ENCODE measurements around the gene ALDH1L1.

Gene ALDH1L1

DNA sequence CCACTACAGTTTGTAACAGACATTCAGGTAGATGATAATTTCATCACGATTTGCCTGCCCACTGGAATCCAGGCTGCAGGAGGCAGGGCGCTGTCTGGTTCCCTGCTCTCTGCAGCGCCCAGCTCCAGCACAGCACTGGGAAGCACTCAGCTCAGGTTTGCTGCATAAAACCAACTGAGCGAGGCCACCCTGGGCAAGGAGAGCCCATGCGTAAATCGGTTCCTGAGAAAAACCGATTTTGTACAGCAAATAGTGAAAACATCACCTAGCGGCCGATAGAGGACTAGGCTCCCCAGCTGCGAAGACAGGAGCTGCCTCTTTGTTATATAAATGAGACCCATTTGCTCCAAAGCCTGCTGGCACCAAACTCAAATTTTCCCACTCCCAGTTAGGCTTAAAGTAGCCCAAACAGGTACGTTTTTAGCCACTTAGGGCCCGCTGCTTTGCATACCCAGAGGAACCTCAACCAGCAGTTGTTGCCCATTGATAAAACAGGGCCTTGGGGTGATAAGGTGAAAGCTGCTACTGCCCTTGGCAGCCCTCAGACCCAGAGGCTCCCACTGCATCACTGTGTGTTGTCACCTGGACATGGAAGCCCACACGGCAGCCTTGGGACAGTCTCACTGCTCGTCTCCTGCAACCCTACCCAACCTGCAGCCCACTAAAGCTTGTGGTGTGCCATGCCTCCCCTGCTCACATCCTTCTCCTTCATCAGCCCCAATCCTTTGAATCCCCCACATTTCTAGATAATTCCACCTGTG, 47.5 kb downstream of the ALDH1L1 start:
- no peak for DNase-seq

DNA sequence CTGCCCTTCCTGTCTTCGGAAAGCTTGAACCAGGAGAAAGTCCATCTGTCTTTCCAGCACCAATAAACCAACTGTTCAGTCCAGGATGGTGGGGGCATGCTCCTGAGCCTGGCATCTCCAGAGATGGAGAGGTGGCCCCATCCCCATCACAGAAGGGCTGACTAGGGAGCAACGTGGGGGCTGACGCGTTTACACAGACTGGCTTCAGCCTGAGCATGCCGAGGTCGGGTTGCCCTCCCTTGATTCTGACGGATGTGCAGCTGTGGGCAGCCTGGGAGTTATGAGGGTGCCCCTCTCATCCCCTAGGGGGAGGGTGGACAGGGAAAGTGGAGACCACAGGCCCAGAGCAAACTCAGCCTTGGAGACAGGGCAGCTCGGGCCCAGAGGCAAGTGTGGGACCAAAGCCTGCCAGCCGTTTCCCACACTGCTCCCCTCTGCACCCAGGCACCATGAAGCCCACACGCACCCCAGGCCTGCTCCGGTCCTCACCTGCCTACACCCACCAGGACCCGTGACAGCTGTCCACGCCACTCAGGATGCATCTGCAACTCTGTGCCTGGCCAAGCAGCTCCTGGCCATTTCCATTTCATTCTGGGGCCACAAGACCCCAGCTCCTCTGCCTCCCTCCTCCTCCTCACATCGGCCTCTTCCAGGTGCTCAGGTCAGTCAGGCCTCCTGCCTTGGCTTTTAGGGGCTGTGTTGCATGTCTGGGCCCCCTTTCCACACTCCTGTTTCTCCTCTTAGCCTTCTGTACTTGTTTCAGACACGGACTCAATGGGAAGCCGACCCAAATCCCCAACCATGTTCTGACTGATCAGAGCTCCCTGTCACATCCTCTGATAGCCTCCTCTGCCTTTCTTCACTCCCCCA, 48.3 kb downstream of the ALDH1L1 start:
- DNase-seq, result no peak

DNA sequence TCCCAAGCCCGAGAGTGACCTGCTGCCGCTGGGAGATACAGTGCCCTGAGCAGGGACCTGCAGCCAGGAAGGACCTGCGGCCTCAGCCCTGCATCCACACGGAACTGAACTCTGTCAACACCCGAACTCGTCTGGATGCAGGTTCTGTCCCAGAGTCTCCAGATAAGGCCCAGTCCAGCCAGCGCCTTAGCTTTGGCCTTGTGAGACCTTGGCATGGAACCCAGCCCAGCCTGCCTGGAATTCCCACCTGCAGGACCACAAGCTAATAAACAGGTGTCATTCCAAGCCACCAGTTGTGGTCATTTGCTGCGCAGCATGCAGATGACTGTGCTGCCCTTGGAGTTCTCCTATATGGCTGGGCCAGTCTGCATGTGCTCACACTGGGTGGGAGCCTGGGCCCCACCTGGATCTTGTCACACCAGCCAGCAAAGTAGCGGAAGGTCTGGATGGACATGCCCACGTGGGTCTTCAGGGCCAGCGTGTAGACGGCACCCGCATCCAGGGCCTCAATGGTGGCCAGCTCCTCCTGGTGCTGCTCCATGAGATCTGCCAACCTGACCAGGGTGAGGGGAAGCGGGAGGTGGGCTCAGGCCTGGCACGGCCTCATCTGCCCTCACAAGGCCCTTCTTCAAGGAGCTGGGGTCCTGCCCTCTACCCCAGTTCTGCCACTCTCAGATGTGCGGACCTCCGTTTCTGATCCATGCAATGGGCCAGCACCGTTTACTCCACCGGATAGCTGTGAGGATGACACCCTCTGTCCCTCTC, 49.2 kb downstream of the ALDH1L1 start:
- DNase-seq, result no peak

DNA sequence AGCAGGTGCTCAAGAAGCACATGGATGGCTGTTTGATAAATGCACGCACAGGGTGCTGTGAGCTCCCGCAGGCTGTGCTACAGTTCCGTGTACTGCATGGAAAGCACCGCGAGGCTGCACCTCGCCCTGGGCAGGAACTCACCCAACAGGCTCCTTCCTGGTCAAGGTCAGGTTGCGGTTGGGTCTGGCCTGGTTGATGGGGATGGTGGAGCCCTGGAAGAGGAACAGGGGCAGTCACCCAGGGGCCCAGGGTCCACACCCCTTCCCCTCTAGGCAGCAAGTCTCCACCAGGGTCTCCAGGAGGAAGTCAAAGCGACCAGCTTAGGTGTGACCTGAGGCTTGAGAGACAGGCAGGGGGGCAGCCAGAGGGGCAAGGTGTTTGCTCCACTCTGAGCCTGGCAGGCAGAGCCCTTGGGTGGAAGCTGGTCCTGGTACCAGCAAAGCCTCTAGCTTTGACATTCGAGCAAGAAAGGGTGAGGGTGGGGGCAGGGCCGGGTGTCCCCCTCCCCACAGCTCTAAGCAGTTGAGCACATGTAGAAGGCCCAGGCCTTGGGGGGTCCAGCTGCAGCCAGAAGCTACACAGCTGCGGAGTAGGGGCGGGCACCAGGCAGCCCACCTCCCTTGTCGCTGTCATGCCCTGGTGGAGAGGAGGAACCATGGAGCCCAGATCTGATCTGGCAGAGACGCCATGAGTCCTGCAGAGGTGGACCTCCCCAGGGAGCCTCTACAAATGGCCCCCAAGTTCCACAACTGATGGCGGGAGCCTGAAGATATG, 50.1 kb downstream of the ALDH1L1 start:
- no peak for DNase-seq

DNA sequence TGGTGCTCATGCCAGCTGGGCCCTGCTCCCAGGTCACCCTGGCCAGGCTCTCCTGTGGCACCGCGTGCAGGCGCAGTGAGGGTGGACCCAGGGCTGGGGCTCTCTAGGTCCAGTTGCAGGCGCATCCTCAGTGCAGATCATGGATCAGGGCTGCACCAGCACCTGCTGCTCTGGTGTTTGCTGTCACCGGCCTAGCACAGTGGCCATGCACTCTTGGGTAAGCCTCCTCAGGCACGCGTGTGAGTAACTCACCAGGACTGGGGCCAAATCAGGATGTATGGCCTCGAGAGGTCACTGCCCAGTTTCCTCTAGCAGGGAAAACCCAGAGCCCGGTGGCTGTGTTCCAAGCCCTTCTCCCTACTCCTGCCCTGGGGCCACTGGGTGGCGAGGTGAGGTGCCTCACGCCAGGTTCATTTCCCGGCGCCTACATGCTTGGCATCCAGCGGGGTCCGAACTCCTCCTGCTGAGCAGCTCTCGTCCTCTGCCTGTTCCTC, 50.9 kb downstream of the ALDH1L1 start:
- DNase-seq, result no peak

DNA sequence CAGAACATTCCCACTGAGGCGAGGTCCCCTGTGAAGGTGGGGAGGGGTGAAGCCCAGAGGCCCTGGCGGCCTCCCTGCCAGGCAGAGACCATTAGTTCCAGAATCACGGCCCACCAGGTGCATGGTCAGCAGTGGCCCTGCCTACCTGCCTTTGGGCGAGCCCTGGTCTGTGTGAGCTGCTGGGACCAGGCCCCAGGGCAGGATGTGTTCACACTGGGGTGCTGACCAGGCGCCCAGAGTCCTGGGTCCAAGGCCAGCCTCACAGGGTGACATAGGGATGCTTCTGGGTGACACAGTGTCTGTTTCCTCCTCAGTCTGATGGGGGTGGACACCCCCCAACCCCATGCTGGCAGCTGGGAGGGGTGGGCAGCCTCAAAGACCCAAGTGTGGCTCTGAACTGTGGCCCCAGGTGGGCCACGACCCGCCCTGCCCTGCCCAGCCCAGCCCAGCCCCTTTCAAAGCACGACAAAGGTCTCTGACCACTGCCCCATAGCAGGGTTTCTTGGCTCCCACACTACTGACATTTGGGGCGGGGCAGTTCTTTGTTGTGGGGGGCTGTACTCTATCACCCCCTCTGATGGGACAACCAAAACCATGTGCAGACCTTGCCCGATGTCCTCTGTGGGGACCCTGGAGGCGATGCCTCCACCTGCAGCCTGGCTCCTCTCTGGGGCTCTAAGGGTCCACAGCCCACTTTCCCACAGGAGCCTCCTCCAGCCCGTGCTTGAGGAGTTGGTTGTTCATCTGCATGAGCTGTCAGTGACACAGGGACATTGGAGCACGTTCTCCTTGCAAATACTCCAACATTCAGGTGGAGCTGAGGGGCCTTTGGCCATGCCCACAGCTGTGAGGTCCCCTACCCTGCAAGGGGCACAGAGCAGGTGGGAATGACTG, 51.6 kb downstream of the ALDH1L1 start:
- no peak for DNase-seq

DNA sequence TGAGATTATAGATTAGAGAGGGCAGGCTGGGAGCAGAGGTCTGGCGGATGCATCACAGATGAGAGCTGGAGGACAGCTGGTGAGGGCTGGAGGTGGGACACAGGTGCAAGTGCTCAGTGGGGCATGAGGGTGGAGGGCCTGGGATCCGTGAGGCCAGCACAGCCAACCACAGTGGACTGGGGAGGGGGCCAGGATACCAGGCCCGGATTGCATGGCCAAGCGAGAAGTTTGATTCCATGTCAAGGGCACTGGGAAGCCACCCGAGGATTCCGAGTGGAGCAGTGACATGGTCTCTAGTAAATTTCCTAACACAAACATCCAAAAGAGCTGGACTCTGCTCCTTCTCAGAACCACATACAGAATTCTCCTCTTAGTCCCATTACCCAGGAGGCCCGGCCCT, 52.5 kb downstream of the ALDH1L1 start:
- no peak for DNase-seq

DNA sequence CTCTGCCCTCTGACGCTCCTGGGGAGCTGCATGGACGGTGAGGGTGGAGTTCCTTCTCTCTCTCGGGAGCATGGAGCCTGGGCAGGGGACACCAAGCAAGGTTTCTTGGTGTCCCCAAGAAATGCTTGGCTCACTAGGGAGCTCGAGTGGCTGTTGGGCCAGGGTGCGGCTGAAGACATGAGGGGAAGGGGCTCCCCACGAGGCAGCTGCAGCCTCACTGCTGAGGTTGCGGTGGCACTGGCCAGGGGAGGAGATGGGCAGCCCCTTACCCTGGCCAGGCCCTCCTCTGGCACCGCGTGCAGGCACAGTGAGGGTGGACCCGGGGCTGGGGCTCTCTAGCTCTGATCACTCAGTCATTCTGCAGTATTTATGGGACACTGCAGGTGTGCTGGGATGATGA, 52.9 kb downstream of the ALDH1L1 start:
- DNase-seq, result no peak

DNA sequence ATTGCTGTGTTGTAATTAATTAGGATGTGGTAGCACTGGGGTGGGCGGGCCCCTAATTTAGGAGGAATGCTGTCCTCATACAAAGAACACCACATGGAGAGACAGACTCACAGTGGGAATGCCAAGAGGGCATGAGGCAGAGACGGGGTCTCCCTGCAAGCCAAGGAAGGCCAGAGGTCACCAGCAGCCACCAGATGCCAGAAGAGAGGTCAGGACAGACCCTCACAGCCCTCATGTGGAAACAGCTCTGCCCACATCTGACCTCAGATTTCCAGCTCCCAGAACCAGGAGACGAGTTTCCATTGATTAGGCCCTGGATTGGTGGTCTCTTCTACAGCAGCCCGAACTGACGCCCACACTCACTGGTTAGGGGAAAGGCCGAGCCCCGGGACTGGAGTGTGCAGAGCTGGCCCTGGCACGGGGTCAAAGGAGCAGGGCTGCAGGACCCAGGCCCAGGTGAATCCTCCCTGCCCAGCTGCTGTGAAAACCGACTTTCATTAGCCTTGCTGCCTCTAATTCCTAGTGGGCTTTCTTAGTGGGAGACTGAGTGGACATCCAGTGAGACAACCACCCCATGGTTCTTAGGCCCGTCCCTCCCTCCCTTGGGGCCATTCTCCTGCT, 53.5 kb downstream of the ALDH1L1 start:
- no peak for DNase-seq

DNA sequence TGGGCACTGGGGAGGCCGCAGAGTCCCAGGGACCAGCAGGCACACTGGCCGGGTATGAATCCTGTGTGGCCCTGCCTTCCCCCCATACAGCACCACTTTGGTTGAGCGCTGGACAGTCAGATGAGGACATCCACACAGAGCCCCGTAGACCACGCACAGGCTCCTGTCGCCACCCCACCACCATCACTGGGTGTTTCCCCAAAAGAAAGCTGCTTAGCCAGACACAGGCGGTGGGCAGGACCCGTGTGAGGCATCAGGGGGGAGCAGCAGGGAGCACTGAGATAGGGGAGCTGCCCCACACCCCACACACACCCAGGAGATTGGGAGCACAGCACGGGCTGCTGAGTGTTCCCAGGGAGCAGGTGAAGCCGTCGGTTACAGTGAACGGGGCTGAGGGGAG, 54.1 kb downstream of the ALDH1L1 start:
- DNase-seq, result no peak

DNA sequence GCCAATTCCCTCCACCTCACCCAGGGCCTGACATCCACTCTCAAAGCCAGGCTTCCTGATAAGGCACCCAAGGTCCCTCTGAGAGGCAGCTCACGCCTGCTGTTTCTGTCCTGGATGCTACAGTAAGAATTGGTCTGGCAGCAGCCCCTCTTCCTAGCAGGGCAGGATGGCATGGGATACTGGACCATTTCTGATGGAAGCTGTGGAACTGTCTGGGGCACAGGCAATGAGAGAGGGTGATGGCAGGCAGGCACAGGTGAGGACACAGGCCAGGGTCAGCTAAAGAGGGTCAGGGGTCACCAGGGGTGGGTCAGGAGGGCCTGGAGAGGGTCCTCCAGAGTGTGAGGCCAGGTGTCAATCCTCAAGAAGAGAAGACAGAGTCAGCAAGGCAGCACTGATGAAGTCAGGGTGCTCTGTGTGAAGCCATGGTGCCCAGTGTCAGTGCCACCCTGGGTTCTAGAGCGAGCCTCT, 54.6 kb downstream of the ALDH1L1 start:
- no peak for DNase-seq

DNA sequence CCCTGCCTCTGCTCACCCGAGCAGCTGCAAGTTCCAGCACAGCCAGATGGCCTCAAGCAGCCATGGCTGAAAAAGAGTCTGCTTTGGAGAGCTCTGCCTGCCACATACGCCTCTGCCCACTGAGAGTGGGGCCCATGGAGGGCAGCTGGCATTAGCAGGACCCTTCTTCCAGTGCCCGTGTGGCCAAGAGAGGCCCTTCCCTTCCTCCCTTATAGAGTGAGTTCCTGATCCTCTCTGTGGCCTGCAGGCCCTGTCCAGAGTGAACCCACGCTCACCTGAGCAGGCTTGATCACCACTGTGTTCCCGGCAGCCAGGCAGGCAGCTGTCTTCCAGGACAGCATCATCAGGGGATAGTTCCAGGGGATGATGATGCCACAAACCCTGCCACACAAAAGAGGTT, 55.0 kb downstream of the ALDH1L1 start:
- no peak for DNase-seq

DNA sequence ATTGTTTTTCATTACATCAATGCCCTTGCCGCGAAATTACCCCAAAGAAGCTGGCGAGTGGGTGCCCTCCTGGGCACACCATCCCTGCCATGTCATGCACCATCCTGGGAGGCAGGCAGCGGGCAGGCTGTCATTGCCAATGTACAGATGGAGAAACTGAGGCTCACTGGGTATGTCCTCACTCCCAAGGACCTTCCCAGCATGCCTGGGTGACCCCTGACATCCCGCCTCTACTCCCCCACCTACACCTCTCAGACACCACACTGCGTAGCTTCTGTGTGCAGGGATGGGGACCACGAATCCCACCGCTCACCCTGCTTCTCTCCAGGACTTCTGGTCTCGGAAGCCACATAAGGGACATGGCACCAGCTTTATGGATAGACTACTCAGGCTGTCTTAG, 55.5 kb downstream of the ALDH1L1 start:
- DNase-seq, result no peak

DNA sequence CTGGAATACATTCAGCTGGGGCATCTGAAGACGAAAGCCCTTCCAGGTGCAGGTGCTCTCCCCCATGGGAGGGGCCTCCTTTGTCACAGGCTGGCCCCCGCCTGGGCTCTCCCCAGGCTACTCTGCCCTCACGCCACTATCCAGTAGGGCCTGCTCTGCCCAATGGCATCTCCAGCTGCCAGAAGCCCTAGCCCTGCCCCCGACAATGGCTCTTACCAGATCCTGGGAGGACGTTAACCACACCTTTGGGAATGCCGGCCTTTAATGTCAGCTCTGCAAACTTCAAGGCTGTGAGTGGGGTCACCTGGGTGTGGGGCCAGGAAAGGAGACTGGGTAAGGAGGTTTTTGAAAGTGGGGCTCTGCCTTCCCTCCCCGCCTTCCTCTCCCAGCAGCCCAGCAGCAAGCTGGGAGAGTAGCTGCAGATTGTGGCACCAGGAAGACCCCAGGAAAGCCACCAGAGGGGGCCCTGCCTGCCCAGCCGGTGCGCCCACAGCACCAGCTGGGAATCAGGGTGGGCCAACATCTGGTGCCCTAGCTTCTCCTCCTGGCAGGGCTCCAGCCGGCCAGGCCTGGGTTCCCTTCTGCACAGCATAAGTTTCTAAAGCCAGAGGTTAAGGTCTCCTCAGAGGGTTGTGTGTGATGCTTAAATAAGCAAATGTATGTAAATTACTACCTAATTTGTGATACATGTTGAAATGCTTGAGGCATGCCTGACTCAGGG, 56.1 kb downstream of the ALDH1L1 start:
- peak; percentile 54 for DNase-seq

DNA sequence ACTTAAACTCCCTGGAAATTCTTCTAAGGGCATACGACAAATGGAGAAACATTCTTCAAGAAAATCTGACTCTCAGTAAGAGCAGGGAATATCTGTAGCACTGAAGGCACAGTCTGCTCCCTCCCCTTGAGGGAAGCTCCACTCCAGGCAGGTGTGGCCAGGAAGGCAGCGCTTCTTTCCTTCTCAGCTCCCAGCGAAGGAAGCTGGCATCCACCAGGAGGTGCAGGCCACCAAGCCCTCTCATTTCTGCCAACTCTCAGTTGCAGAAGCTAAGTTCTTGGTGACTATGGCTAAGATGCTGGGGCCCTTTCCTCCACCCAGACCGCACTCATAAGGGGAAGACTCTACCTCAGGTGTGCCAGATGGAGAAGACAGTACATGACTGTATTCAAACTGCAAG, 58.8 kb downstream of the ALDH1L1 start:
- no peak for DNase-seq

DNA sequence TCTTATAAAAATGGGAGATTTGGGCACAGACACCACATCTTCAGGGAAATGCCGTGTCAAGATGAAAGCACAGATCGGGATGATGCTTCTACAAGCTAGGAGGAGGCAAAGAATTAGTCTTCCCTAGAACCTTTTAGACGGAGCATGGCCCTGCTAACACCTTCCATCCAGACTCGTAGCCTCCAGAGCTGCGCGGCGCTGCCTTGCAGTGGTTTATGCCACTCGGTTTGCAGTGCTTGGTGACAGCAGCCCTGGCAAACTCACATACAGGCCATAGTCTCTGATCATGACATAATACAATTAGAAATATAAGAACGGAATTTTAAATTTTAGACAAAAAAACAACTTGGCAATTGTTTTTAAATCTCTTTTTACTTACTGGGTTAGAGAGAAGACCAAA, 59.3 kb downstream of the ALDH1L1 start:
- DNase-seq, result no peak

DNA sequence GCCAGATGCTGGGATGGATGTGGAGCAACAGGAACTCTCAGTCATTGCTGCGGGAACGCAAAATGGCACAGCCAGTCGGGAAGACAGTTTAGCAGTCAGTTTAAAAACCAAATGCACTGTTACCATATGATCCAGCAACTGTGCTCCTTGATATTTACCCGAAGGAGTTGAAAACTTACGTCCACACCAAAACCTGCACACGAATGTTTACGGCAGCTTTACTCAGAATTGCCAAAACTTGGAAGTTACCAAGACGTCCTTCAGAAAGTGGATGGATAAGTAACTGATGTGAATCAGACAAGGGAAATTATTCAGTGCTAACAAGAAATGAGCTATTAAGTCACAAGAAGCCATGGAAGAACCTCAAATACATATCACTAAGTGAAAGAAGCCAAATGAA, 60.4 kb downstream of the ALDH1L1 start:
- no peak for DNase-seq

DNA sequence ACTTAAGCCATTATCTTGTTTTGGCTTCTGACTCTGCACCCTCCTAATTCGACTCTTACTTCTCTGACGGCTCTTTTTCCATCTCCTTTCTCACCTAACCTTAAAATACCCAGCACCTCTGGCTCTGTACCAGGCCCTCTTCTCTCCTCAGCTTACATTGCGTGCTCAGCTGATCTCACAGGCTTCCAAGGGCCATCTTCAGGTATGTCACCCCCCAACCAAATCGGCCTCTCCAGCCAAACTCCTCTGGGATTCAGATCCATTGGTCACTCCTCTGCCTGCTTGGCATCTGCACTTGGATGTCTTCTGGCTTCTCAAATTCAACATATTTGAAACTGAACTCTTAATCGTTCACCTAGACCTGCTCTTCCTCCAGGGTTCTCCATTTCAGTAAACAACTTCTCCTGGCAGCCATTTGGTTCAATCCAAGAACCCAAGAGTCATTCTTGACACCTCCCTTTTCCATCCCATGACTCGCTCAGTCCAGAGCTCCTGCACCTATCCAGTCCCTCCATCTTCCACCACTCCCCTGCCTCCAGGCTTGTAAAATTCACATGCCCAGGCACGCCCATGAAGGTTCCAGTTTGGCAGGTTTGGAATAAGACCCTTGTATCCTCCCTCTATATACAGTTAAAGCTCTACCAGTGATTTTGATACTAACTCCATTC, 61.2 kb downstream of the ALDH1L1 start:
- DNase-seq, result no peak

DNA sequence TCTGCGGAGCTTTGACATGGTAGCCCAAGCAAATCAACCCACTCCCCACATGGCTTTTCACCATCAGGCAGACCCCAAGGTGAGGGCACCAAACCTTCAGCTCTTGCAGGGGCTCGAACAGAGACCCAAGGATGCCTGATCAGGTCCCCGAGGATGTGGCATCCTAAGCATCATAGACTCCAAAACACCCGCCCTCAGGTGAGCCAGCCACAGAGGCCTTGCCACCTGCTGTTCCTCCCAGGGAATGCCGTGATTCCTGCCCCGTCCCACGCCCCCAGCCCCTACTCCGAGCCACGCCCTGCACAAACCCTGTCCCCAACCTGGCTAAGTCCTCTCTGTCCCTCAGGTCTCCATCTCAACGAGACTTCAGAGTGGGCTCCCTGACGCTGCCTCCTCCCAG, 61.8 kb downstream of the ALDH1L1 start:
- DNase-seq, result no peak

DNA sequence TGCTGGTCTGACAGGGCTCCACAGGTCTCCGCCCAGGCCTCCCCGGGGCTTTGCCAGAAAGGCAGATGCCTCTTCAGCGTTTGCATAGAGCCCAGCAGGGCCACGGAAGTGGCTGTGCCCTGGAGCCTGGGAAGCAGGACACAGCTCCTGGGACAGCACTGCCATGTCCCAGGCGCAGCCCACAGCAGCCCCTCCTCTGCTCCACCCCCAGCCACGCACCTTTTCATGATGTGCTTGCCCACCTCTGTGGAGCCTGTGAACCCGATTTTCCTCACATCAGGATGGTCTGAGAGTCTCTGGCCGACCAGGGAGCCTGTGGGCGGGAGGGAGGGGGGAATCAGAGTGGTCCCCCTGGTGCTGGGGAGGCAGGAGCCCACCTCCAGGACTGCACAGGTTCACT, 62.6 kb downstream of the ALDH1L1 start:
- no peak for DNase-seq

Data from NCI-H524 treated with DMSO at 0.1 percent for 48 hours (cell line).